HFFc6 (cell line): ENCODE results near the gene SEZ6. TPM values are rescaled to one million over a fixed set of nuclear protein-coding genes. Genes with fewer than 3 reads are reported as not detected.

Experiments
- DNase-seq: peaks from one replicate; pipeline ENCODE4 v3.0.0-alpha.2; 2018
- H3K27ac Mint-ChIP-seq: 2 replicates; pipeline ENCODE4 v1.8.0; 2020; ENCODE audit warnings: mild to moderate bottlenecking, mixed read lengths
- H3K27me3 Mint-ChIP-seq: 2 replicates; pipeline ENCODE4 v1.8.0; 2021; ENCODE audit warnings: mild to moderate bottlenecking, moderate library complexity, mixed read lengths; ENCODE audit not compliant: insufficient read depth
- H3K36me3 Mint-ChIP-seq: 2 replicates; pipeline ENCODE4 v1.8.0; 2021; ENCODE audit warnings: low read depth, mixed read lengths
- H3K4me1 Mint-ChIP-seq: 2 replicates; pipeline ENCODE4 v1.8.0; 2020; ENCODE audit warnings: low read depth, mixed read lengths
- H3K4me3 Mint-ChIP-seq: 2 replicates; pipeline ENCODE4 v1.8.0; 2020; ENCODE audit warnings: mild to moderate bottlenecking, moderate library complexity, mixed read lengths
- H3K9me3 Mint-ChIP-seq: 2 replicates; pipeline ENCODE4 v1.8.0; 2020; ENCODE audit warnings: mild to moderate bottlenecking, mixed read lengths
- total RNA-seq, 6 experiments: library from RNA; stranded (reverse); fragmentation: NEBNext Ultra II Directional; extraction: Animal tissue kit (Norgen Biotek cat#: 25700); gene quantifications; 2 replicates in 1 of 6; 3 replicates in 5 of 6; pipeline ENCODE4 v1.2.3, GENCODE V29; 2021
- TF ChIP-seq, protein P1 (sequence below): fragments of 200-600 bp; sonication (generic); IDR thresholded peaks from 2 replicates; pipeline ENCODE4 v1.5.0; 2021; ENCODE audit warnings: antibody characterized with exemption, mild to moderate bottlenecking

Gene SEZ6
- total RNA-seq, 6 experiments from 2014 or later: not detected

- DNase-seq: no peak
- Mint-ChIP-seq H3K27me3 (peaks cover 29% of the 10 kb centered on the region), H3K4me1 (no peaks in the 10 kb centered on the region), H3K4me3 (no peak overlapping the region), H3K9me3 (no peaks in the 10 kb centered on the region), H3K36me3 (no peaks in the 10 kb centered on the region), H3K27ac (no peak overlapping the region)
- TF ChIP-seq, protein P1, sequence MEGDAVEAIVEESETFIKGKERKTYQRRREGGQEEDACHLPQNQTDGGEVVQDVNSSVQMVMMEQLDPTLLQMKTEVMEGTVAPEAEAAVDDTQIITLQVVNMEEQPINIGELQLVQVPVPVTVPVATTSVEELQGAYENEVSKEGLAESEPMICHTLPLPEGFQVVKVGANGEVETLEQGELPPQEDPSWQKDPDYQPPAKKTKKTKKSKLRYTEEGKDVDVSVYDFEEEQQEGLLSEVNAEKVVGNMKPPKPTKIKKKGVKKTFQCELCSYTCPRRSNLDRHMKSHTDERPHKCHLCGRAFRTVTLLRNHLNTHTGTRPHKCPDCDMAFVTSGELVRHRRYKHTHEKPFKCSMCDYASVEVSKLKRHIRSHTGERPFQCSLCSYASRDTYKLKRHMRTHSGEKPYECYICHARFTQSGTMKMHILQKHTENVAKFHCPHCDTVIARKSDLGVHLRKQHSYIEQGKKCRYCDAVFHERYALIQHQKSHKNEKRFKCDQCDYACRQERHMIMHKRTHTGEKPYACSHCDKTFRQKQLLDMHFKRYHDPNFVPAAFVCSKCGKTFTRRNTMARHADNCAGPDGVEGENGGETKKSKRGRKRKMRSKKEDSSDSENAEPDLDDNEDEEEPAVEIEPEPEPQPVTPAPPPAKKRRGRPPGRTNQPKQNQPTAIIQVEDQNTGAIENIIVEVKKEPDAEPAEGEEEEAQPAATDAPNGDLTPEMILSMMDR: no peak
Observed at GRCh38 chr17:28997806-28998205, 8.0 kb downstream of the SEZ6 start.

DNA sequence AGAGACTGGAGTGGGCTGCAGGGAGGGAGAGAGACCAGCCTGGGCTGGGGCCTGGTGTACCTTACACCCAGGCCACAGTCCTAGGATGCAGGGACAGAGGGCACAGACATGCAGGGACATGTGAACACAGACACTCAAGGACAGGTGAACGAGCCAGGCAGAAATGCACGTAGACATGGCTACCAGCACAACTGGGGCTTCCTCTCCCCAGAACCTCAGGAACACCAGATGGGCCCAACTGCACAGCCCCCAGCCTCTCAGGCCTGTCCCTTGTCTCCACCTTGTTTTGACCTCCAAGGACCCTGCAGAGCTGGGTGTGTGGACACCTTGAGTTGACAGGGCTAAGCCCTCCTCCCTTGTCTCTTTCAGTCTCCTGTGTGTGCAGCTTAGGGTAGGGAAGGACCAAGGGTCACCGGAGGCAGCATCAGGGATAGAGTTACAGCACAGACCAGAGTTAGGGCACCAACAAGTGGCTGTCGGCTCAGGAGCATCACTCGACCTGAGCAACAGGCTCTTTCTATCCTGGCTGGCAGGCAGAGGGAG, 9.2 kb downstream of the SEZ6 start:
- Mint-ChIP-seq H3K27ac (no peak overlapping the region), H3K4me1 (no peaks in the 10 kb centered on the region), H3K36me3 (no peaks in the 10 kb centered on the region), H3K4me3 (no peak overlapping the region), H3K27me3 (peaks cover 26% of the 10 kb centered on the region), H3K9me3 (no peaks in the 10 kb centered on the region)
- TF ChIP-seq, protein P1: no peak
- no peak for DNase-seq

DNA sequence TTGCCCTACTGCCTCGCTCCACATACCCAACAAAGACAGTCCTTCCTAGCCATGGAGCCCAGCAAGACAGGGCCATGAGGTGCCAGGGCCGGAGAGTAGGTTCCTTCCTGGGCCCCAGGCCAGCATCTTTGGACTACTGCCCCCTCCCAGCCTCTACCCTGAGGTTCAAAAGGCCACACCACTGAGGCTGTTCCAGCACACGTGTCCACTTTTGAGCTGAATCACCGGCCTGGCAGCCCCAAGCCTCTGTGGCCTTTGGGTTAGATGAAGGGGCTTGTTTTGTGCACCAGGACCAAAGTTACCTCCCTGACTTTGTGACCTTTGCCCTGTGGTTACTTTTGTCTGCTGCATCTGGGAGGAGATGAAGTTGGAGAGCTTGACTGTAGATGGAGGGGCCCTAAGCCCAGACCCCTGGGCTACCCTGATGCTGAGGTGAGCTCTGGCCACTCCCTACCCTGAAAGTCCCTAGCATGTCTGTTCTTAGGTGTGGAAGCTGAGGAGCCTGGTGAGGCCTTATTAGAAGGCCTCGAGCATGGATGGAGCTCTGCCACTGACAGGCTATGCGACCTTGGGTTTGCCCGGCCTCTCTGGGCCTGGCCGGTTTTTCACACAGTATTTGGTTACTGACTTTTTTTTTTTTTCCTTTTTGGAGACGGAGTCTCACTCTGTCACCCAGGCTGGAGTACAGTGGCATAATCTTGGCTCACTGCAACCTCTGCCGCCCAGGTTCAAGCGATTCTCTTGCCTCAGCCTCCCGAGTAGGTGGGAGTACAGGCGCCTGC, 12.0 kb downstream of the SEZ6 start:
- no peaks in the 10 kb centered on the region for H3K36me3 Mint-ChIP-seq
- no peaks in the 10 kb centered on the region for H3K4me1 Mint-ChIP-seq
- no peak overlapping the region for H3K4me3 Mint-ChIP-seq
- DNase-seq: no peak
- no peak overlapping the region for H3K27ac Mint-ChIP-seq
- H3K27me3 Mint-ChIP-seq: peaks cover 22% of the 10 kb centered on the region
- H3K9me3 Mint-ChIP-seq: no peaks in the 10 kb centered on the region
- TF ChIP-seq, protein P1: no peak

DNA sequence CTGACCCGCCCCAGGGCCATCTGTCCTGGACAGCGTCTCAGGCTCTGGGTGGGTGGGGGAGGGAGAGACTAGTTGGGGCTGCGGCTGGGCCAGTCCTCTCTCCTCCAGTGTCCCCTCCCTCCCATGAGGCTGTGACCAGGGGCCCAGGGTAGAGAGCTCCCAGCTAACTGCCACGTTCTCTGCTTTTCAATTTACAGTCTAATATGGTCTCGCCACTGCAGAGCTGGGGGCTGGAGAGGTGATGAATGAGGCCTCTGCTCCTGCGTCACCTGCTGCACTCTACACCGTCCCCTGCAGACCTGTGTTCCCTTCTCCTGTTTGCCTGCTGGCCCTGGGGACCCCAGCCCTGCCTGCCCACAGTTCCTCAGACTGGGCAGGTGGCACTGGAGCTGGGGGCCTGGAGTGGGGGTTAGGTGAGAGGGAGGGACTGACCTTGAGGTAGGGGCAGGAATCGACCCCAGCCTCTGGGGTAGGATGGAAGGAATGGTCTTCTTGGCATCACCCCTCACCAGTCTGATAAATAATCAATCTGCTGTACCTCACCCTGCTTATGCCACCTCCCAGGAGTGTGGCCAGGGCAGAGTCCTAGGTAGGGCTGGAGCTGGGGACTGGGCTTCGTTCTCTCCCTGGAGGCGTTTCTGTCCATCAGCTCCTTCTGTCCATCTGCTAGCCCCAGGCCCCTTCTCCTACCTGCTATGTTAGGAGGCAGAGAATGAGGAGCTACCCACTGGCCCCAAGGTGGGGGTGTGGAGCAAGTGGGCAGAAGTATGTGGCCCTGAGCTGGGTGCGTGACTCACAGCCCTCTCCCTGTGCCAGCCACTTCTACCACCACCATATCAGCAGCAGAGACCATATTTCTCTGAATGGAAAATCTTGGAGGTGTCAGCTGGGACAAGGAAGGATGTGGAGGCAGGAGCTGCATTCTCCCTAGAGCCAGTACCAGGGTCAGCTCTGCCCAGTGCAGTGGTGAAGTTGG, 12.9 kb downstream of the SEZ6 start:
- Mint-ChIP-seq H3K36me3 (no peaks in the 10 kb centered on the region), H3K4me1 (no peaks in the 10 kb centered on the region), H3K27me3 (peaks cover 17% of the 10 kb centered on the region), H3K9me3 (no peaks in the 10 kb centered on the region), H3K4me3 (no peak overlapping the region), H3K27ac (no peak overlapping the region)
- TF ChIP-seq, protein P1: no peak
- no peak for DNase-seq

GRCh38 chr17:28992185-28992584, 13.6 kb downstream of the SEZ6 start:
- no peak overlapping the region for H3K27ac Mint-ChIP-seq
- TF ChIP-seq, protein P1: no peak
- H3K27me3 Mint-ChIP-seq: peaks cover 16% of the 10 kb centered on the region
- DNase-seq: no peak
- no peaks in the 10 kb centered on the region for H3K36me3 Mint-ChIP-seq
- H3K4me3 Mint-ChIP-seq: no peak overlapping the region
- H3K9me3 Mint-ChIP-seq: no peaks in the 10 kb centered on the region
- no peaks in the 10 kb centered on the region for H3K4me1 Mint-ChIP-seq
